Measurements from ENCODE around the gene AATK.

AATK gene

GRCh38 chr17:81181811-81182185 lies 15.8 kb upstream of the AATK start:
- H3K4me3 ChIP-seq (ENCODE audit: low read depth, low read length), result no peak overlapping the region
- ChIA-PET POLR2A (no interaction called here), CTCF (interaction anchor here (1.3 kb wide), 2 partner anchors 9 to 39 kb away, joined by 3 to 5 read pairs; no protein-coding TSS in a partner anchor)
- no peak for TF ChIP-seq CTCF (IDR thresholded peaks at IDR 0.05; ENCODE audit: insufficient read depth, low read length, missing control alignments)
- no peak for DNase-seq (ENCODE audit: low read depth, low spot score)

GRCh38 chr17:81180836-81181810 lies 15.1 kb upstream of the AATK start:
- no peak overlapping the region for H3K4me3 ChIP-seq (ENCODE audit: low read depth, low read length)
- no peak for DNase-seq (ENCODE audit: low read depth, low spot score)
- no peak for TF ChIP-seq CTCF (IDR thresholded peaks at IDR 0.05; ENCODE audit: insufficient read depth, low read length, missing control alignments)
- ChIA-PET POLR2A (no interaction called here), CTCF (interaction anchor here (1.3 kb wide), 1 partner anchor 9 kb away, joined by 5 read pairs; no protein-coding TSS in a partner anchor)

GRCh38 chr17:81179861-81180260 lies 13.8 kb upstream of the AATK start:
- ChIA-PET CTCF (interaction anchor here (0.6 to 1.6 kb wide), 2 partner anchors 21 to 37 kb away, joined by 3 to 5 read pairs; no protein-coding TSS in a partner anchor), POLR2A (no interaction called here)
- DNase-seq (ENCODE audit: low read depth, low spot score), result no peak
- no peak overlapping the region for H3K4me3 ChIP-seq (ENCODE audit: low read depth, low read length)
- TF ChIP-seq CTCF (IDR thresholded peaks at IDR 0.05; ENCODE audit: insufficient read depth, low read length, missing control alignments), result no peak

- POLR2A ChIA-PET, result no interaction called here
- CTCF ChIA-PET, result interaction anchor here (0.6 to 1.6 kb wide), 2 partner anchors 22 to 37 kb away, joined by 3 to 5 read pairs; no protein-coding TSS in a partner anchor
- no peak for TF ChIP-seq CTCF (IDR thresholded peaks at IDR 0.05; ENCODE audit: insufficient read depth, low read length, missing control alignments)
- no peak for DNase-seq (ENCODE audit: low read depth, low spot score)
- H3K4me3 ChIP-seq (ENCODE audit: low read depth, low read length), result no peak overlapping the region
These were observed 13.2 kb upstream of the AATK start for GRCh38 chr17:81179220-81179619.

GRCh38 chr17:81178136-81179091 lies 12.4 kb upstream of the AATK start:
- no peak overlapping the region for H3K4me3 ChIP-seq (ENCODE audit: low read depth, low read length)
- ChIA-PET POLR2A (no interaction called here), CTCF (interaction anchor here (1.6 kb wide), 1 partner anchor 36 kb away, joined by 5 read pairs; no protein-coding TSS in a partner anchor)
- DNase-seq (ENCODE audit: low read depth, low spot score), result no peak
- TF ChIP-seq CTCF (IDR thresholded peaks at IDR 0.05; ENCODE audit: insufficient read depth, low read length, missing control alignments), result no peak
